Measurements from ENCODE around the gene PRKN. TPM values are rescaled to one million over a fixed set of nuclear protein-coding genes. Genes with fewer than 3 reads are reported as not detected.

PRKN gene
- total and polyA plus RNA-seq, 5 donors from 2014 or later = 0.24 to 3.7 (median 2.5) TPM

DNA sequence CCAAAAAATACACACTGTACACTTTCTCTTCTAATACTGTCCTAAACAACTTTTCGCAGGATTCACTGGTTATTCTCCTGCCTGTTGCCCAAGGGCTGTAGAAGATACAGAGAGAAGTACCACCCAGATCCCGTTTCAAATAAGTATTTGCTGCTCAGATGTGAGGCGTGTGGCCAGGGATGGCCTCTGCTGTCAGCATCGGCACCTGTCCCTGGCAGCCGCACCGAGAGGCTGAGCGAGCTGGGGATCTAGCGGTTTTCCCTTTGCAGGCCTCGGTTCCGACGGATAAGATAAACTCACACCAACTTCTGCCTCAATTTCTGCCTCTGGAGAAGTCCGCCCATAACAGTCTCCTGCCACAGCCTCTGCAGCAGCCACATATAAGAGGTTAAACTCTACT is 768.5 kb downstream of the PRKN start:
- Histone ChIP-seq H3K27ac (ENCODE audit: insufficient read depth, low read length, poor library complexity, severe bottlenecking) (no peak overlapping the region), H3K36me3 (ENCODE audit: control insufficient read depth, insufficient read depth, low read length) (no peaks in the 10 kb centered on the region), H3K4me1 (ENCODE audit: control insufficient read depth, insufficient read depth, low read length, poor library complexity, severe bottlenecking) (no peaks in the 10 kb centered on the region), H3K4me3 (ENCODE audit: low read depth, low read length) (no peak overlapping the region), H3K9me3 (ENCODE audit: control insufficient read depth in 2 of 2, low read length in 2 of 2) (no peaks in the 10 kb centered on the region), H3K27me3 (ENCODE audit: control insufficient read depth, insufficient read depth, low read length) (no peaks in the 10 kb centered on the region)
- Mint-ChIP-seq H3K4me1 (no peaks in the 10 kb centered on the region), H3K27me3 (no peaks in the 10 kb centered on the region), H3K27ac (no peak overlapping the region), H3K36me3 (no peaks in the 10 kb centered on the region), H3K9me3 (peaks cover 0 to 2% (median 0%) of the 10 kb centered on the region in 7 donors), H3K4me3 (no peak overlapping the region)
- no peak for DNase-seq
- ATAC-seq (ENCODE audit: low read depth in 2 of 2) = no peak

DNA sequence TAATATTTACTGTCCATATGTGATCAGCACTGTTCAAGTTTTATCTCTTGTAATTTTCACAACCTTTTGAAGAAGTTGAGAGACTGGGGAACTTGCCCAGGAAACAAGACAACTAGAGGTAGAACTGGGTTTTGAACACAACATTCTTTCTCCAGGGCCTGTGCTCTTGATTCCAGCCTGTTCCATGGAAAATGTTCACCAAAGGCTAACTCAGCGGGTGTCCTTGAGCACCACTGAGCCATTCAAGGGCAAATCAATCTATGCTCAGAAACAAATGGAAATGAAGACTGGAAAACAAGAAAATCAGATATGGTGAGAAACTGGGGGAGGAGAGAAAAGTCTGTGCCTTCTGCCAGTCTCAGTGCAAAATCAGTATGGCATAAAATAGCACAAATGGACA is 771.5 kb downstream of the PRKN start:
- H3K27me3 Mint-ChIP-seq = no peaks in the 10 kb centered on the region
- no peaks in the 10 kb centered on the region for H3K36me3 ChIP-seq (ENCODE audit: control insufficient read depth, insufficient read depth, low read length)
- peaks cover 0 to 3% (median 0%) of the 10 kb centered on the region in 7 donors for H3K9me3 Mint-ChIP-seq
- ATAC-seq (ENCODE audit: low read depth in 2 of 2) = no peak
- no peak overlapping the region for H3K4me3 Mint-ChIP-seq
- H3K9me3 ChIP-seq (ENCODE audit: control insufficient read depth in 2 of 2, low read length in 2 of 2) = no peaks in the 10 kb centered on the region
- no peak for DNase-seq
- H3K4me1 ChIP-seq (ENCODE audit: control insufficient read depth, insufficient read depth, low read length, poor library complexity, severe bottlenecking) = no peaks in the 10 kb centered on the region
- H3K27ac Mint-ChIP-seq = no peak overlapping the region
- no peaks in the 10 kb centered on the region for H3K36me3 Mint-ChIP-seq
- no peak overlapping the region for H3K27ac ChIP-seq (ENCODE audit: insufficient read depth, low read length, poor library complexity, severe bottlenecking)
- H3K27me3 ChIP-seq (ENCODE audit: control insufficient read depth, insufficient read depth, low read length) = no peaks in the 10 kb centered on the region
- no peak overlapping the region for H3K4me3 ChIP-seq (ENCODE audit: low read depth, low read length)
- H3K4me1 Mint-ChIP-seq = no peaks in the 10 kb centered on the region

DNA sequence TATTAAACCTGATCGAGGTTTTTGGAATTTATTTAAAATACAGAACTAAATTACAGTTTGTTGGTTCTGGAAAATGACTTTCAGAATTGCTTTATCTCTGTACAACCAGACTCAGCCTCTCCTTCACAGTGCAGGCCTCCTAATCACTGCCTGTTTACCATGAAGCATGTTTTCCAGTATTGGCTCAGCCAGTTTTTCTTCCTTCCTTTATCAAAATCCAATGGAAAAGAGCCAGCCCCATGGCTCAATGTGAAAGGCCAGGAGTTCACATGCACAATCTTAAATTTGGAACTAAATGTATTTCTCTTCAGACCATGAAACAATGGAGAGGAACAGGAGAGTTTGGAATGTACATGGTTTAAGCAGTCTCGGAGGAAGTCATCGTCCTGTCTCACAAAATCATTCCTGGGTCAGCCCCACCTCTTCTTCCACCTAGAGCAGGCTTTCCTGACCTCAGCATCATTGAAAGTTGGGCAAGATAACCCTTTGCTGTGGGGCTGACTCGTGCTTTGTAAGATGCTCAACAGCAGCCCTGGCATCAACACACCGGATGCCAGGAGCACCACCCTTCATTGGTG is 772.8 kb downstream of the PRKN start:
- H3K4me3 Mint-ChIP-seq = no peak overlapping the region
- no peaks in the 10 kb centered on the region for H3K36me3 Mint-ChIP-seq
- H3K4me3 ChIP-seq (ENCODE audit: low read depth, low read length) = no peak overlapping the region

DNA sequence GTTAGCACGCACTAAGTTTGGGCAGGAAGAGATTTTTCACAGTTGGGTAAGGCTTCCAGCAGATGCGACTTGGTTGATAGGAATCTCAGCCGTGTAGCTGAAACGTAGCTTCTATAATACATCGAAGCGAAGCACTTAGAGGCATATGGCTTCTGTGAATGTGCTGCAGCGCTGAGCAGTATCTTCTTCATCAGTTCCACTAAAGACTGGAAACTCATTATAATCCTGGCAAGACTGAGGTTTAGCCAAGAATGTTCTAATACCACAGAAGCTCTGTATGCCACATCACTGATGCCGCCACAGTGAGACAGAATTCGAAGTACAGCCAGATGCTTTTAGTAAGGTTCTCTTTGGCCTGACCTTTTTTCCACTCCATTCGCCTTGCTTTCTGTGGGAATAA is 773.5 kb downstream of the PRKN start:
- no peaks in the 10 kb centered on the region for H3K9me3 ChIP-seq (ENCODE audit: control insufficient read depth in 2 of 2, low read length in 2 of 2)
- Mint-ChIP-seq H3K4me1 (no peaks in the 10 kb centered on the region), H3K27me3 (no peaks in the 10 kb centered on the region), H3K27ac (no peak overlapping the region), H3K36me3 (no peaks in the 10 kb centered on the region), H3K4me3 (no peak overlapping the region), H3K9me3 (peaks cover 0 to 4% (median 0%) of the 10 kb centered on the region in 7 donors)
- ATAC-seq (ENCODE audit: low read depth in 2 of 2) = no peak
- DNase-seq = no peak
- no peak overlapping the region for H3K4me3 ChIP-seq (ENCODE audit: low read depth, low read length)
- H3K27ac ChIP-seq (ENCODE audit: insufficient read depth, low read length, poor library complexity, severe bottlenecking) = no peak overlapping the region
- H3K27me3 ChIP-seq (ENCODE audit: control insufficient read depth, insufficient read depth, low read length) = no peaks in the 10 kb centered on the region
- H3K36me3 ChIP-seq (ENCODE audit: control insufficient read depth, insufficient read depth, low read length) = no peaks in the 10 kb centered on the region
- no peaks in the 10 kb centered on the region for H3K4me1 ChIP-seq (ENCODE audit: control insufficient read depth, insufficient read depth, low read length, poor library complexity, severe bottlenecking)

More for the DNA sequence above, 772.8 kb downstream of the PRKN start:
- no peaks in the 10 kb centered on the region for H3K36me3 ChIP-seq (ENCODE audit: control insufficient read depth, insufficient read depth, low read length)
- Mint-ChIP-seq H3K27me3 (no peaks in the 10 kb centered on the region), H3K27ac (no peak overlapping the region), H3K9me3 (peaks cover 0 to 4% (median 0%) of the 10 kb centered on the region in 7 donors), H3K4me1 (no peaks in the 10 kb centered on the region)
- no peak for ATAC-seq (ENCODE audit: low read depth in 2 of 2)
- H3K27me3 ChIP-seq (ENCODE audit: control insufficient read depth, insufficient read depth, low read length) = no peaks in the 10 kb centered on the region
- no peaks in the 10 kb centered on the region for H3K4me1 ChIP-seq (ENCODE audit: control insufficient read depth, insufficient read depth, low read length, poor library complexity, severe bottlenecking)
- H3K9me3 ChIP-seq (ENCODE audit: control insufficient read depth in 2 of 2, low read length in 2 of 2) = no peaks in the 10 kb centered on the region
- no peak overlapping the region for H3K27ac ChIP-seq (ENCODE audit: insufficient read depth, low read length, poor library complexity, severe bottlenecking)
- DNase-seq = no peak

DNA sequence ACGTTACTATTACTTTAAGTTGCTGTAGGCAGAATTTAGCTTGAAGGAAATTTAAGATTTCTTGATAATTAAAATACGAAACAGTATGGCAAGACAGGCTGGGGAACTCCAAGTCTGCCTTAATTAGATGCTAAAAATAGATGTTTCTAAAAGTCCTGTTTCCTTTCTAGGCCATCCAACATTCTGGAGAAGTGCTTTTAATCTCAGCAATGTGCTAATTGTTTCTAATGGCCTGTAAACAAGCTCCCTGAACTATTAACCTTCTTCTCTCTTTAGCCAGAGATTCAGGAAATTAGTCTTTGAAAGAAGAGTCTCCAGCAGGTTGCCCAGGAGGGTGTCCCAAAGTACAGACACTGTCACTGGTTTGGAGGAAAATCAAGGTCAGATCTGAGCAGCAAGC is 776.4 kb downstream of the PRKN start:
- DNase-seq (no peak), ATAC-seq (ENCODE audit: low read depth in 2 of 2) (no peak)
- Mint-ChIP-seq H3K27ac (no peak overlapping the region), H3K9me3 (peaks cover 0 to 4% (median 0%) of the 10 kb centered on the region in 7 donors), H3K27me3 (no peaks in the 10 kb centered on the region), H3K4me1 (no peaks in the 10 kb centered on the region), H3K4me3 (no peak overlapping the region), H3K36me3 (no peaks in the 10 kb centered on the region)
- Histone ChIP-seq H3K4me1 (ENCODE audit: control insufficient read depth, insufficient read depth, low read length, poor library complexity, severe bottlenecking) (no peaks in the 10 kb centered on the region), H3K27ac (ENCODE audit: insufficient read depth, low read length, poor library complexity, severe bottlenecking) (no peak overlapping the region), H3K4me3 (ENCODE audit: low read depth, low read length) (no peak overlapping the region), H3K27me3 (ENCODE audit: control insufficient read depth, insufficient read depth, low read length) (no peaks in the 10 kb centered on the region), H3K36me3 (ENCODE audit: control insufficient read depth, insufficient read depth, low read length) (no peaks in the 10 kb centered on the region), H3K9me3 (ENCODE audit: control insufficient read depth in 2 of 2, low read length in 2 of 2) (no peaks in the 10 kb centered on the region)

DNA sequence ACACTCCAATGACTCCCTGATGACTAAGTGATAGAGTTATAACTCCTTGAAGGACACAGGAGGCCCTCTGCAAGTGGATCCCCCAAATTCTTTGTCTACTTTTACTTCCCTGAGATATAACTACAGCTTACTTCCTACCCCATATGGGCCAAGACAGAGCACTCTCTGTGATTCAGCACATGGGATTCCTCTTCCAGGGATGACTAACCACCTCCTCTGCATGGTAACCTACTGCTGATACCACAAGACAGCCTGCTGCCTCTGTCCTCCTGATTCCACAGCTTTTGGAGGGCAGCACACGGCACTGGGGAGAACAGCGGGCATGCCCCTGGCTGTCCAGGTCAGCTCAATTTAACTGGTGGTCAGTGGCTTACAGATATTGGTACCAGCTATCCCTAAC is 778.0 kb downstream of the PRKN start:
- Mint-ChIP-seq H3K4me1 (no peaks in the 10 kb centered on the region), H3K4me3 (no peak overlapping the region), H3K27me3 (no peaks in the 10 kb centered on the region), H3K36me3 (no peaks in the 10 kb centered on the region), H3K9me3 (peaks cover 0 to 4% (median 2%) of the 10 kb centered on the region in 7 donors), H3K27ac (no peak overlapping the region)
- DNase-seq (no peak), ATAC-seq (ENCODE audit: low read depth in 2 of 2) (no peak)
- Histone ChIP-seq H3K4me1 (ENCODE audit: control insufficient read depth, insufficient read depth, low read length, poor library complexity, severe bottlenecking) (no peaks in the 10 kb centered on the region), H3K9me3 (ENCODE audit: control insufficient read depth in 2 of 2, low read length in 2 of 2) (no peaks in the 10 kb centered on the region), H3K27ac (ENCODE audit: insufficient read depth, low read length, poor library complexity, severe bottlenecking) (no peak overlapping the region), H3K36me3 (ENCODE audit: control insufficient read depth, insufficient read depth, low read length) (no peaks in the 10 kb centered on the region), H3K27me3 (ENCODE audit: control insufficient read depth, insufficient read depth, low read length) (no peaks in the 10 kb centered on the region), H3K4me3 (ENCODE audit: low read depth, low read length) (no peak overlapping the region)

DNA sequence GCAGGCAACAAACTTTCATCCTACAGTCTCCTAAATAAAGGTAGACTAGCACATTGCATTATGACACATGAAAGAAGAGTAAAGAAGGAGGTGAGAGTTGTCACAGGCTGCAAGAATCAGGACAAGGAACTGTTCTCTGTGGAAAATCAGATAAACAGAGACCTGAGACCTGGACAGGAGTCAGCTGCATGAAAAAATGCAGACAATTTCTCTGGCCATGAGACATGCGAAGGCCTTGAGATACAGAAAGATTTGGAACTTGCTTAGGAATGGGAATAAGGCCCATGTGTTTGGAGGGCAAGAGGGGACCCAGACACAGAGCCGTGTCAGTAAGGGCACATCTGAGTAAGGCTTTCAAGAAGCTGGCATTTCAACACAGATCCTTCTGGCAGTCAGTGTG is 779.1 kb downstream of the PRKN start:
- DNase-seq (no peak), ATAC-seq (ENCODE audit: low read depth in 2 of 2) (no peak)
- Histone ChIP-seq H3K27me3 (ENCODE audit: control insufficient read depth, insufficient read depth, low read length) (no peaks in the 10 kb centered on the region), H3K27ac (ENCODE audit: insufficient read depth, low read length, poor library complexity, severe bottlenecking) (no peak overlapping the region), H3K9me3 (ENCODE audit: control insufficient read depth in 2 of 2, low read length in 2 of 2) (no peaks in the 10 kb centered on the region), H3K4me1 (ENCODE audit: control insufficient read depth, insufficient read depth, low read length, poor library complexity, severe bottlenecking) (no peaks in the 10 kb centered on the region), H3K4me3 (ENCODE audit: low read depth, low read length) (no peak overlapping the region), H3K36me3 (ENCODE audit: control insufficient read depth, insufficient read depth, low read length) (no peaks in the 10 kb centered on the region)
- Mint-ChIP-seq H3K27me3 (no peaks in the 10 kb centered on the region), H3K9me3 (peaks cover 0 to 4% (median 2%) of the 10 kb centered on the region in 7 donors), H3K4me1 (no peaks in the 10 kb centered on the region), H3K4me3 (no peak overlapping the region), H3K36me3 (no peaks in the 10 kb centered on the region), H3K27ac (no peak overlapping the region)

DNA sequence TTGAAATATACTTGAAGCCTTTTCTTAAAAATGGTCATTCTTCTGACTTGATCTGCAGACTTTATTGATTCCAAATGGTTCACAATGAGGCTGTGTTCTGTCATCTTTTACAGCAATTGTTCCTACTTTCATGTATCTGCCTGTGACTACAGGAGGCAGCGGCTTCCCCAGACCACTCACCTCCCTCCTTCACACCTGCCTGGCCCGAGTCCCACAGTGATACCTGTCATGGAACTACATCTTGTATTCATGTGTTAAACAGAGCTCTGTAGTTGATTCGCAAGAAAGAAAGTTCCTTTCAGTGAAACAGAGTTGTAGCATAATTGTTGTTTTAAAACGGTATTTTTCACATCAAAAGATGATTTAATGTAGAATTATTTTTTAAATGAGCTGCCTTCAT is 780.2 kb downstream of the PRKN start:
- Histone ChIP-seq H3K27me3 (ENCODE audit: control insufficient read depth, insufficient read depth, low read length) (no peaks in the 10 kb centered on the region), H3K36me3 (ENCODE audit: control insufficient read depth, insufficient read depth, low read length) (no peaks in the 10 kb centered on the region), H3K9me3 (ENCODE audit: control insufficient read depth in 2 of 2, low read length in 2 of 2) (no peaks in the 10 kb centered on the region), H3K27ac (ENCODE audit: insufficient read depth, low read length, poor library complexity, severe bottlenecking) (no peak overlapping the region), H3K4me1 (ENCODE audit: control insufficient read depth, insufficient read depth, low read length, poor library complexity, severe bottlenecking) (no peaks in the 10 kb centered on the region), H3K4me3 (ENCODE audit: low read depth, low read length) (no peak overlapping the region)
- Mint-ChIP-seq H3K27me3 (no peaks in the 10 kb centered on the region), H3K4me1 (no peaks in the 10 kb centered on the region), H3K4me3 (no peak overlapping the region), H3K36me3 (no peaks in the 10 kb centered on the region), H3K9me3 (peaks cover 0 to 4% (median 2%) of the 10 kb centered on the region in 7 donors), H3K27ac (no peak overlapping the region)
- DNase-seq = no peak
- ATAC-seq (ENCODE audit: low read depth in 2 of 2) = no peak
